Measurements from ENCODE around the gene NR3C2.

- TF ChIP-seq POLR2A (IDR thresholded peaks at IDR 0.05) (no peak), CTCF (IDR thresholded peaks at IDR 0.05) (no peak)
Measured at GRCh38 chr4:148215202-148215601, 227.0 kb downstream of the NR3C2 start.

Measured in testis (tissue), 2 donors.